ENCODE measurements around the gene YIPF2.
"Not testable (repeated sequence)": the region's sequence is repeated elsewhere in the genome, so short reads cannot be mapped to it uniquely, and the experiment has no call there.

Gene YIPF2

GRCh38 chr19:10884274-10884673 is 44.2 kb downstream of the YIPF2 start:
- DNase-seq (ENCODE audit: low read depth): peak; percentile 59
- TF ChIP-seq CTCF (IDR thresholded peaks at IDR 0.05; ENCODE audit: low read length, missing control alignments): no peak
- H3K4me3 ChIP-seq (replicated peaks; ENCODE audit: low read depth, low read length): no peak overlapping the region

- no peak for DNase-seq (ENCODE audit: low read depth)
- H3K4me3 ChIP-seq (replicated peaks; ENCODE audit: low read depth, low read length): no peak overlapping the region
- TF ChIP-seq CTCF (IDR thresholded peaks at IDR 0.05; ENCODE audit: low read length, missing control alignments): no peak
Observed at GRCh38 chr19:10882108-10882457, 46.4 kb downstream of the YIPF2 start.

- TF ChIP-seq CTCF (IDR thresholded peaks at IDR 0.05; ENCODE audit: low read length, missing control alignments): no peak
- no peak overlapping the region for H3K4me3 ChIP-seq (replicated peaks; ENCODE audit: low read depth, low read length)
- no peak for DNase-seq (ENCODE audit: low read depth)
Observed at GRCh38 chr19:10881403-10882107, 46.9 kb downstream of the YIPF2 start.

- no peak overlapping the region for H3K4me3 ChIP-seq (replicated peaks; ENCODE audit: low read depth, low read length)
- DNase-seq (ENCODE audit: low read depth): no peak
- no peak for TF ChIP-seq CTCF (IDR thresholded peaks at IDR 0.05; ENCODE audit: low read length, missing control alignments)
Observed at GRCh38 chr19:10878253-10878652, 50.2 kb downstream of the YIPF2 start.

- H3K4me3 ChIP-seq (replicated peaks; ENCODE audit: low read depth, low read length); DNase-seq (ENCODE audit: low read depth): not testable (repeated sequence)
Observed at GRCh38 chr19:10877608-10878007, 50.8 kb downstream of the YIPF2 start.

- no peak for TF ChIP-seq CTCF (IDR thresholded peaks at IDR 0.05; ENCODE audit: low read length, missing control alignments)
- DNase-seq (ENCODE audit: low read depth): no peak
- H3K4me3 ChIP-seq (replicated peaks; ENCODE audit: low read depth, low read length): no peak overlapping the region
Observed at GRCh38 chr19:10876459-10877240, 51.8 kb downstream of the YIPF2 start.

GRCh38 chr19:10874024-10874423 is 54.4 kb downstream of the YIPF2 start:
- no peak overlapping the region for H3K4me3 ChIP-seq (replicated peaks; ENCODE audit: low read depth, low read length)
- TF ChIP-seq CTCF (IDR thresholded peaks at IDR 0.05; ENCODE audit: low read length, missing control alignments): no peak
- no peak for DNase-seq (ENCODE audit: low read depth)

All from fibroblast of pulmonary artery (primary cell).